Mesothelial cell of epicardium (in vitro differentiated cells): ENCODE data around the gene PCSK6. TPM values are rescaled to one million over a fixed set of nuclear protein-coding genes. Genes with fewer than 3 reads are reported as not detected.

Source experiments
- DNase-seq, 2 experiments: peaks; one replicate each; pipeline ENCODE4 v3.0.0; 2021; ENCODE audit warnings: low spot score in 2 of 2; ENCODE audit not compliant: unreplicated experiment in 2 of 2
- H3K27ac Mint-ChIP-seq: 2 replicates; pipeline ENCODE4 v1.8.0; 2021; ENCODE audit warnings: mixed read lengths
- H3K27me3 Mint-ChIP-seq: 2 replicates; pipeline ENCODE4 v1.8.0; 2021; ENCODE audit warnings: low read depth, mixed read lengths
- H3K36me3 Mint-ChIP-seq: 2 replicates; pipeline ENCODE4 v1.8.0; 2021; ENCODE audit warnings: mixed read lengths
- H3K4me1 Mint-ChIP-seq: 2 replicates; pipeline ENCODE4 v1.8.0; 2021; ENCODE audit warnings: mixed read lengths
- H3K4me3 Mint-ChIP-seq: 2 replicates; pipeline ENCODE4 v1.8.0; 2021; ENCODE audit warnings: mild to moderate bottlenecking, moderate library complexity, mixed read lengths
- H3K9me3 Mint-ChIP-seq: 2 replicates; pipeline ENCODE4 v1.8.0; 2021; ENCODE audit warnings: mixed read lengths
- CTCF ChIP-seq: fragments of 200-600 bp; sonication (generic); IDR thresholded peaks from one replicate; pipeline ENCODE4 v1.5.0; 2021; ENCODE audit warnings: antibody characterized with exemption; ENCODE audit not compliant: unreplicated experiment
- total RNA-seq: library from RNA; stranded (reverse); gene quantifications from 3 replicates; pipeline ENCODE4 v1.2.1, GENCODE V29; 2021

Gene PCSK6
- total RNA-seq, 1 donor from 2014 or later, result 4.5 TPM

GRCh38 chr15:101531170-101531569 lies 41.7 kb upstream of the PCSK6 start:
- no peak overlapping the region for H3K4me3 Mint-ChIP-seq
- no peaks in the 10 kb centered on the region for H3K27me3 Mint-ChIP-seq
- H3K9me3 Mint-ChIP-seq, result no peaks in the 10 kb centered on the region
- no peak for TF ChIP-seq CTCF
- DNase-seq, result no peak
- no peak overlapping the region for H3K27ac Mint-ChIP-seq
- H3K36me3 Mint-ChIP-seq, result no peaks in the 10 kb centered on the region
- peaks cover 12% of the 10 kb centered on the region for H3K4me1 Mint-ChIP-seq

- H3K27me3 Mint-ChIP-seq, result no peaks in the 10 kb centered on the region
- H3K36me3 Mint-ChIP-seq, result no peaks in the 10 kb centered on the region
- no peak overlapping the region for H3K27ac Mint-ChIP-seq
- peaks cover 6% of the 10 kb centered on the region for H3K4me1 Mint-ChIP-seq
- no peak for TF ChIP-seq CTCF
- DNase-seq, result no peak
- H3K4me3 Mint-ChIP-seq, result no peak overlapping the region
- no peaks in the 10 kb centered on the region for H3K9me3 Mint-ChIP-seq
Measured at GRCh38 chr15:101530224-101530958, 40.9 kb upstream of the PCSK6 start.

- Mint-ChIP-seq H3K27me3 (peaks cover 5% of the 10 kb centered on the region), H3K36me3 (no peaks in the 10 kb centered on the region), H3K9me3 (no peaks in the 10 kb centered on the region), H3K4me3 (no peak overlapping the region), H3K4me1 (no peaks in the 10 kb centered on the region), H3K27ac (no peak overlapping the region)
- TF ChIP-seq CTCF, result no peak
- no peak for DNase-seq
Measured at GRCh38 chr15:101528917-101529299, 39.4 kb upstream of the PCSK6 start.

- Mint-ChIP-seq H3K4me3 (no peak overlapping the region), H3K27ac (no peak overlapping the region), H3K9me3 (no peaks in the 10 kb centered on the region), H3K4me1 (no peaks in the 10 kb centered on the region), H3K27me3 (peaks cover 8% of the 10 kb centered on the region), H3K36me3 (no peaks in the 10 kb centered on the region)
- no peak for DNase-seq
- no peak for TF ChIP-seq CTCF
Measured at GRCh38 chr15:101528108-101528916, 38.8 kb upstream of the PCSK6 start.

GRCh38 chr15:101526890-101527289 lies 37.4 kb upstream of the PCSK6 start:
- no peaks in the 10 kb centered on the region for H3K4me1 Mint-ChIP-seq
- no peak for TF ChIP-seq CTCF
- H3K4me3 Mint-ChIP-seq, result no peak overlapping the region
- peaks cover 11% of the 10 kb centered on the region for H3K27me3 Mint-ChIP-seq
- H3K36me3 Mint-ChIP-seq, result no peaks in the 10 kb centered on the region
- no peaks in the 10 kb centered on the region for H3K9me3 Mint-ChIP-seq
- DNase-seq, result no peak
- H3K27ac Mint-ChIP-seq, result no peak overlapping the region
